ENCODE results near the gene MAGED1.

MAGED1 gene, protein sequence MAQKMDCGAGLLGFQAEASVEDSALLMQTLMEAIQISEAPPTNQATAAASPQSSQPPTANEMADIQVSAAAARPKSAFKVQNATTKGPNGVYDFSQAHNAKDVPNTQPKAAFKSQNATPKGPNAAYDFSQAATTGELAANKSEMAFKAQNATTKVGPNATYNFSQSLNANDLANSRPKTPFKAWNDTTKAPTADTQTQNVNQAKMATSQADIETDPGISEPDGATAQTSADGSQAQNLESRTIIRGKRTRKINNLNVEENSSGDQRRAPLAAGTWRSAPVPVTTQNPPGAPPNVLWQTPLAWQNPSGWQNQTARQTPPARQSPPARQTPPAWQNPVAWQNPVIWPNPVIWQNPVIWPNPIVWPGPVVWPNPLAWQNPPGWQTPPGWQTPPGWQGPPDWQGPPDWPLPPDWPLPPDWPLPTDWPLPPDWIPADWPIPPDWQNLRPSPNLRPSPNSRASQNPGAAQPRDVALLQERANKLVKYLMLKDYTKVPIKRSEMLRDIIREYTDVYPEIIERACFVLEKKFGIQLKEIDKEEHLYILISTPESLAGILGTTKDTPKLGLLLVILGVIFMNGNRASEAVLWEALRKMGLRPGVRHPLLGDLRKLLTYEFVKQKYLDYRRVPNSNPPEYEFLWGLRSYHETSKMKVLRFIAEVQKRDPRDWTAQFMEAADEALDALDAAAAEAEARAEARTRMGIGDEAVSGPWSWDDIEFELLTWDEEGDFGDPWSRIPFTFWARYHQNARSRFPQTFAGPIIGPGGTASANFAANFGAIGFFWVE

DNA sequence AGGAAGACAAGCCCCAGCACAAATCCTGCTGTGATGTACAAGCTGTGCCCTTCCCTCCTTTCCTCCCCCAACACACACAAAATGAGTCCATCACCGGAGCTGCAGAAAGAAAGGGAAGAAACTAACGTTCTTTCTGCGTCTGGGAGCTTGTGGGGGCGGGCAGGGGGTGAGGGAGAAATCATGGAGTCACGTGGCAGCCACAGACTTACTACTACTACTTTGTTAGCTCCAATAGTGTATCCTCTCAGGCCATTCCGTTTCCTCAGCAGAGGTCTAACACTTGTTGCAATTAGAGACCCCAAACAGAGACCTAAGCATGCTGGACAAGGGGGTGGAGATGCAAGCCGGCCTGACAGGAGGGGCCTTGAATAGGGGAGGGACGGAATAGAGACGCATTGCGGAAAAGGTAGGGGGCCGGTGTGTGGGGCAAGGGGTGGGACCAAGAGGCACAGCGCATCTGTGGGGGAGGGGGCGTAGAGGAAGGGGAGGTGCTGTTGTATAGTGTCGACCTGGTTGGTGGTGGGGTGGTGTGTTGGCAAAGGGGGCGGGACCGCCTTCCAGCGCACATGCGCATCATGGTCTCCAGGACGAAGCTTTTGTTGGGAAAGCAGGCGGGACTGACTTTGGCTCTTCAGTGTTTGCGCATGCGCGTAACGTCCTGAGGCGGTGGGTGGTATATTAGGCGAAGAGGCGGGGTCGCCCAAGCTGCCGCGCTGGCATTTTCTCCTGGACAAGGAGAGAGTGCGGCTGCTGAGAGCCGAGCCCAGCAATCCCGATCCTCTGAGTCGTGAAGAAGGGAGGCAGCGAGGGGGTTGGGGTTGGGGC, at the start of gene MAGED1:
Gene MAGED1 (plus strand): TSS at position 703 of the 825 bp plus-strand sequence. CDS start 682 bp downstream, outside the sequence.
- peak; percentile 77 for DNase-seq

DNA sequence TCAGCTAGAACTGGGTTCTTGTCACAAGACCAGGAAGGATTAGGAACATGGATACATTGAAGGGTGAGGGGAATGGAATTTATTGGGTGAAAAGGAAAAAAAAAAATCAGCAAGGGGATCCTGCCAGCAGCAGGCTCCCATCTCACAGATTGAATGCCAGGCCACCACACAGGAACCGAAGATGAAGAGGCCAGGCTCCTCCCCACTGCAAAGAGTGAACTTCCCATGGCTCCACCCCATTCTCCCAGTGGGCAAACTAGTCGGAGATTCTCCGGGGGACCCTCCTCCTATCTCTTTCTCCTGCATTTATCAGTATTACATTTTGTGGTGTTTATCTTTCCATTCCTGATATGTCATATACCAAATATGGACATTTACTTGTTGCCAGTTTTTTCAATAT, 46.0 kb upstream of the MAGED1 start:
- no peak for DNase-seq

DNA sequence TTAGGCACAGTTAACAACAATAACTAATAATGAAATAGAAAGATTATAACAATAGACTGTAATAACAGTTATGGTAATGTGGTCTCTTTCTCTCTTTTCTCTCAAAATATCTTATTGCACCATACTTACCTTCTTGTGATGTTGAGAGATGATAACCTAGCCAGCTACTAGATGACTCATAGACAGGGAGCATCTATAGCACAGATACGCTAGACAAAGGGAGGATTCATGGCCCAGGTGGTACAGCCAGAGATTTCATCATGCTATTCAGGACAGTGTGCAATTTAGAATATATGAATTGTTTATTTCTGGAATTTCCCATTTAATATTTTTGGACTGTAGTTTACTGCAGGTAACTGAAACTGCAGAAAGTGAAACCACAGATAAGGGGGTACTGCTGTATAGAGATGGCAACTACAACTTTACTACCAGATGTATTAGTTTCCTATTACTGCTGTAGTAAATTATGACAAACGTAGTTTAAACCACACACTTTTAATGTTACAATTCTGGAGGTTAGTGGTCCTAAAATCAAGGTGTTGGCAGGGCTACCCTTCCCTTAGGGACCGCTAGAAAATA, 41.8 kb upstream of the MAGED1 start:
- DNase-seq, result no peak

DNA sequence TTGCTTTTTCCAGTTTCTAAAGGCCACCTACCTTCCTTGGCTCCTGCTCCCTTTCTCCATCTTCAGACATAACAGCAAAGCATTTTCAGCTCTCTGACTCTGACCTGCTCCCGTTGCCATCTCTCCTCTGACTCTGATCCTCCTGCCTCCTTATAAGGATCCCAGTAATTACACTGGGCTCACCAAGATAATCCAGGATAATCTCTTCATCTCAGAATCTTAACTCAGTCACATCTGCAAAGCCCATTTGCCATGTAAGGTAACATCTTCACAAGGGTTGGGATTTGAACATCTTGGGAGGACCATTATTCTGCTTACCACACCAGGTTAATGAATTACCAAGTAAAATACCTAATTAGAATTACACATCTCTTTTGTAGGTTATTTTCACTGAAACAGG, 41.3 kb upstream of the MAGED1 start:
- DNase-seq, result no peak

DNA sequence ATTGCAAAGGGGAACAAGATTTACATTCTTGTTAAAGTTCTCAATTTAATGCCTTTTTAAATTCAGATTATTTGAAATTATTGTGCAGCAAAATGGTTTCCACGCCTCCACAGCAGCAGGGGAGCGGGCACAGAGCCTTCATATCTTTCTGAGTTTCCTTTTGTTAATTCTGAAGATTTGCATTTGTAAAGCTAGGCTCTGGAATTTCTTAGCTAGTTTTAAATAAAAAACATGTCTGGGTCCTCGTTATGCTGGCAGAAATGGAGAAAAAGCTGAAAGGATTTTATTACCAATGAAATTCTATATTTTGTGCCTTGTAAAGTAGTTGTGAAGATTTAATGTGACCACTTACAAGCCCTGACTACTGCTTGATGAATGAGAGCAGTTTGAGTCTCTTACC, 40.8 kb upstream of the MAGED1 start:
- DNase-seq, result no peak

DNA sequence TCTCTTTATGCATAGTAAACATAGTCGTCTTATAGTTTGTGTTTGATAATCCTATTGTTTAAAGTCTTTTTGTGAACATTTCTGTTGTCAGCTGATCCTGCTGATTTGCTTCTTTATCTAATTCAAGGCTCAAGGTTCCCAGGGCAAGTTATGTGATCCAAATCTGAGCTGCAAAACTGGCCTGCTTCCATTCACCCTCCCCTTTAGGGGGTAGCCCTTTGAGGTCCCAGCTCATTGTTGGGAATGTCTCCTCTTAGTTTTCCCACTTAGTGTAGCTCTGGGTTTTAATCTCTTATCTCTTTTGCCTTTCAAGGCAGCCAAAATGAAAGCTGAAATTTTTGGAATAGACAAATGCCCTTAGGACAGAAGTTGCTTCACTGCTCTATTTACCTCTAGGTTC, 40.2 kb upstream of the MAGED1 start:
- no peak for DNase-seq

DNA sequence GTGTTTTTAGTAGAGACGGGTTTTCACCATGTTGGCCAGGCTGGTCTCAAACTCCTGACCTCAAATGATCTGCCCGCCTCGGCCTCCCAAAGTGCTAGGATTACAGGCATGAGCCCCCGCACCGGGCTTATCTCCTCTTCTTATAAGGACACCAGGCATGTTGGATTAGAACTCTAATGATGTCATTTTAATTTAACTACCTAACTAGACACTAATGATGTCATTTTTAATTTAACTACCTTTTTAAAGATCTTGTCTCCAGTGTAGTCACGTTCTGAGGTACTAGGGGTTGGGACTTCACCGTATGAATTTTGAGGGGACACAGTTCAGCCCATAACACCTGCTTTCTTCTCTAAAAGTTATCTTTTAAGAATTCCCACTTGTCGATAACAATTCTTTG, 37.7 kb upstream of the MAGED1 start:
- DNase-seq, result no peak

DNA sequence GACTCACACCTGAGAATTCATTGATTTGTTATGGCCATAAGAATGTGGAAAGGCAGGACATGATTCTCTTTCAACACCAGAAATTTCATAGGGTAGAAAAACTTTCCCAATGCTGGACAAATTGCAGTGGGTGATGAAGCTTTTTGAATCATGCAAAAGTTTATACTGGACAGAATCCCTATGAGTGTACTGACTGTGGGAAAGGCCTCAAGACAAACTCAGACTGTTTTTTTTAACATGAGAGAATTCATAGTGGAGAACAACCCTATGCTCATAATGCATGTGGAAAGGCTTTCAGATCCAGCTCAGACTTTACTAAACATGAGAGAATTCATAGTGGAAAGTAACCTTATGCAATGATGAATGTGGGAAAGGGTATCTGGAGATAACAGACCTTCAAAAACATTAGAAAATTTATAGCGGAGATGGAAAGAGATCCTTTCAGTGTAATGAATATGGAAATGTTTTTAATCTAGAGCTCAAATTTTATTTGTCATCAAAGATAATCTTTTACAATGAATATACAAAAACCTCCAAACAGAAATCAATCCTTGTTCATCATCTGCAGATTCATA, 36.2 kb upstream of the MAGED1 start:
- DNase-seq, result no peak

DNA sequence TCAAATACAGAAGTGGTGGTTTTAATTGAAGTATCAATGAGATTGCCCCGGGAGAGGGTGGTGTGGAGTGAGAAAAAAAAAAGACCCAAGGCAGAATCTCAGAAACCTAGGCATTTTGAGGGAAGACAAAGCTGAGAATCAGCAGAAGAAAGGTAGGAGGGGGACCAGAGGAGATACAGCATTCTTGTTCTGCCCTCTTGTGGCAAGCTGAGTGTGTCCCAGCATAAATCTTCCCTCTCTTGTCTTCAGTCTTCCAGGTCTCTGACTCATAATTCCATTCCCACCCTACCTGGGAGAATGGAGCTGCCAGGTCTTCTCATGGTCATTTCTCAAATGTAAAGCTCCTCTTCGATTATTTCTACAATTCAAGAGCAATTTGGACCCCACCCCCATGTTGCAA, 32.7 kb upstream of the MAGED1 start:
- DNase-seq, result no peak

DNA sequence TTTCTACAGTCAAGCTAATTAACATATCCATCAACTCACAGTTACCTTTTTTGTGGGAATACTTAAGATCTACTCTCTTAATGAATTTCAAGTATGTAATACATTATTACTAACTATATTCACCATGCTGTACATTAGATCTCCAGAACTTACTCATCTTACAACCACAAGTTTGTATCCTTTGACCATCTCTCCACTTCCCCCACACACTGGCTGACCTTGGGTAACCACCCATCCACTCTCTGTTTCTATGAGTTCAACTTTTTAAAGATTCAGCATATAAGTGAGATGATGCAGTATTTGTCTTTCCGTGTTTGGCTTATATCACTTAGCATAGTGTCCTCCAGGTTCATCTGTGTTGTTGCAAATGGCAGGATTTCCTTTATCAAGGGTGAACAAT, 30.5 kb upstream of the MAGED1 start:
- DNase-seq, result no peak

DNA sequence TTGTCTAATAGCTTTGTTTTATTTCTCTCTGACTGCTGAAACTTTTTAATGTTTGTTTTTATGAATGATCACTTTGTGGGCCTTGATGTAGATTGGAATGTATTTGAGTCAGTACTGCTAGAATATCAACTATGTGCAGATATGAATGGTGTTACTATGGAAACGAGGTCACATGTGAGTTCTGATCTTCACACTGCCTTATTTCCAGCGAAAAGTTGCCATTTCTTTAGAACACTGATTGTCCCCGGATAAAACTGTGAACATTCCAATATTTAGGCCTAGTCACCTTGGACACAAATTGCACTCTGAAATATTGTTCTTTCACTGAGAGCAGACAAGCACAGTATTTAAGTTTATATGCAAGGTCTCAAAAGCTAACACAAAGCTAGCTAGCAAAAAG, 27.2 kb upstream of the MAGED1 start:
- no peak for DNase-seq

DNA sequence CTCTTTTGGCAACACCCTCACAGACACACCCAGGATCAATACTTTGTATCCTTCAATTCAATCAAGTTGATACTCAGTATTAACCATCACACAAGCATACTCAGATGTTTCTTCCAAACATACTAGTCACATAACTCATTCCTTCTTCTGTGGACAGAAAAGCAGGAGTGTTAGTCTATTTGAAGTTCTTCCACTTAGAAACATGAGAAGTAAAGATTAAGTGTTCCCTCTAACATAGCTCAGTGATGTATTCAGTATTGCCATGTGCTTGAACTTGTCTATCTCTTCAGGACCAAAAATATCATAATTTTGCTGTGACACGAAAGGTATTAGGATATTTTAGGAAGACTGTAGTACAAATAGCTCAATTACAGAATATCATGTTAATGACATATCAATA, 25.8 kb upstream of the MAGED1 start:
- no peak for DNase-seq

DNA sequence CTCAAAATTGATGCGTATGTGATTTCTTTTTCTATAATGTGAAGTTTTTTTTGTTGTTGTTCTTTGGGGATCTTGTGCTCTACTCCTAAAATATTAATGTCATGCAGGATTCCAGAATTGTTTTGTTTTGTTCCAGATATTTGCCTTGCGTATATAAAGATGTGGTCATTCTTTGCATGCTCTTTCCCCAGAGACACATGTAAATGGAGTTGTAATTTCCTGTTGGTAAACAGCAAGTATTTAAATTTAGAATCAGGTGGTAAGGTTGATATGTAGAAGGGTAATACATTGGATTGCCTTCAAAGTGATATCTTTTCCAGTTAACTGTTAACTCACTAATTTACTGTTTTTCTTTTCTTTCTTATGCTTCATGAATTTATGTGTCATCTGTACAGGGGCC, 23.1 kb upstream of the MAGED1 start:
- DNase-seq, result no peak

DNA sequence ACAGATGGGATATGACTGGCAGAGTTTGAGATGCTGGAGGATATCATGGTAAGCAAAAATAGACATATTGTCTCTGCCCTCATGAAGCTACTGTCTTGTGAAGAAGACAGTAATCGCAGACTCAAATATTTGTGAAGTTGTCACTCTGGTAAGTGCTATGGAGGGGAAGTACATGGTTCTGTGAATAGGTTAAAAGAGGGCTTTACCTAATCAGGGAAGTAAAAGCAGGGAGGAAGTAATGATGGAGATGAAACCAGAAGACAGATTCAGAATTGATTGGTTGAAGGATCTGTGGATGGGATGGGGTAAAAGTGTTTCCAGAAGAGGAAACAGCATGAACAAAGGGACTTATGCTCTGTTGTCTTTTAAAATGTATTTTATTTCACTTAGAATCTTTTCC, 19.3 kb upstream of the MAGED1 start:
- DNase-seq, result no peak

DNA sequence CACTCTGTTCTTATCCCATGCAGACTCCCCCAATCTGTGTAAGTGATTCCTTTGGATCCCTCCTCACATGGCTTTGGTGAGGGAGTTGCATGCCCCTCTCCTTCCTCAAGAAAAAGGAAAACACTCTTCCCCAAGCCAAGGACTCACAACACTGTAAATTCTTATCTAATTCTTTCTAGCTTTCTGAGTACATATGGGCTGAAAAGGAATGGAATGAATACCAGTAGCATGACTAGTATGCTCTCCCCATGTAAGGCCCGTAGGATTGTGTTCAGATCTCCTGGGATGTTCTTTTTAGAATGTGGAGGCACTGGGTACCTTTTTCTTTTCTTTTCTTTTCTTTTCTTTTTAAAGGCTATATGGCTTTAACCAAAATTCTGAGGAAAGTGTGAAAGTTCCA, 17.0 kb upstream of the MAGED1 start:
- DNase-seq, result no peak

DNA sequence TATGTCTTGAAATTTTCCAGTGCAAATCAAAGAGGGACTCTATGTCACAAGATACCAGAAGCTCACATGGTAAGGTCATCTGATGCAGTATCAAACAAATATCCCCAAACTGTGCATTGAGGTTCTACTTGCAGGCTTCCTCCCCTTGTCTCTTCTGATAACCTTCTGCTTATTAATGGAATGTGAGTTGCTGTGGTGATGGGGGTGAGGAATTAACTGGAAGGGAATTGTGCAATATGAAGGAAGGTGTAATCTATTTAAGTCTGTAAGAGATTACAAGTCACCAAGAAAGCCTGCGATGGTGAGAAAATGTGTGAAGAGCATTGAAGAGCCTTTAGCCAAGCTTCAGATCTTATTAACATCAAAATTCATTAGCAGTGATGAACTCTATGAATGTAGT, 15.4 kb upstream of the MAGED1 start:
- no peak for DNase-seq

DNA sequence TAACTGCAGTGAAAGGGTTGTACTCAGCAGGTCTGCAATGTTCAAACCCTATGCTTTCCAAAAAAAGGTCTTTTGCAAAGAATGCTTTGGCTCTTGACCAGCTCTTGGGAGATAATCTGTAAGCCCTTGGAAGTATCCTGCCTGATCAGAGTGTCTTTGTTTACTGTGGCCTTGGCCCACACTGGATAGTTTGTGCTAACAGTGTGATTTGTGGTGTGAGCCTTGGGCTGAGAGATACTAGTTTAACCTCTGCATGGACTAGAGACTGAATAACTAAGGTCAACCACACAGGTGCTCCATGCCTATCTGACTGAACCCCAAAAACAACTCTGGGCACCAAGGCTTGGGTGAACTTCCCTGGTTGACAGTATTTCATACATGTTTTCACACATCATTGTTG, 3.6 kb upstream of the MAGED1 start:
- DNase-seq, result no peak

DNA sequence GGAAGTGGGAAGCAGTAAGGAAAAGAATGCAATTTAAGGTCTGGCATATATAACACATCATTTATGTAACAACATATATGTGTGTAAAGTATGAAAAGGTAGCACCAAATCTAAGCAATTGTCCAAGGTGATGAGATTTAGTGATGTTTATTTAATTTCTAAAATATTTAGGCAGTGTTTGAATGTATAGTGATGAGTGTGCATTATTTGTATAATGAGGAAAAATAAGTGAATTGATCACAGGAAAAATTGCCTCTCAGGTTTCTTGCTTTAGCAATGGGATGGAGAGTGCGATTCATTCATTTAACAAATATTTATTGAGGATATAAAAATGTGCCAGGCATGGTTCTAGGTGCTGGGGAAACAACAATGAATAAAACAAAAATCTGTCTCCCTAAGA, 2.2 kb upstream of the MAGED1 start:
- no peak for DNase-seq

DNA sequence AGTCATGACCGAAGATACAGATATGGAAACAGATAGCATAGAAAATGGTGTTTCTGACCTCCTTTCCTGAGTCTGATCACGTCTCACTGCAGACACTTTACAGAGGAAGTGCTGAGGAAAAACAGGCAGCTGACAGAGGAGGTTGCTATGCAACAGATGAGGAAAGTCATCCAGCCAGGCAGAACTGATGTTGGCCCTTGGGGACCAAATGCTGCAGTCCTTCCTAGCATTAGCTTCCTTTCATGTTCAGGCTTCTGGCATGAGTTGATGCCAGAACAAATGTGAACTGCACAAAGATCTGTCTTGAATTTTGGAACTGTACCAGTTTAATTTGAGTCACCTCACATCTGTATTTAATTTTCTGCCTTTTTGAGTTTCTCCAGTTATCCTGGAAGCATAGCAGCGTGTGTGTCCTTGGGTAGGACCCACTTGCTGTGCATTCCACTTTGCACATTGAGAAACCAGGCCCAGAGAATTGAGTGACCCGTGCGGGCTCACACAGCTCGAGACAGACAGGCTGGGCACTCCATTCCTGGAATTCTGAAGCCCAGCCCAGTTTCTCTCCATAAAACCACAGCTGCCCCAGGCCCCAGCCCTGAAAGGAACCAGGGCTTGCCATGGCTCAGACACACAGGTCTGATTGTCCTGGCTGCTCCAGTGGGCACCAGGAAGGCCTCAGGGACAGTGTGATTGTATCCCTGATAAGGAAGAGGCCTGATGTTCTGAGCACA, 1.4 kb upstream of the MAGED1 start:
- DNase-seq, result no peak

DNA sequence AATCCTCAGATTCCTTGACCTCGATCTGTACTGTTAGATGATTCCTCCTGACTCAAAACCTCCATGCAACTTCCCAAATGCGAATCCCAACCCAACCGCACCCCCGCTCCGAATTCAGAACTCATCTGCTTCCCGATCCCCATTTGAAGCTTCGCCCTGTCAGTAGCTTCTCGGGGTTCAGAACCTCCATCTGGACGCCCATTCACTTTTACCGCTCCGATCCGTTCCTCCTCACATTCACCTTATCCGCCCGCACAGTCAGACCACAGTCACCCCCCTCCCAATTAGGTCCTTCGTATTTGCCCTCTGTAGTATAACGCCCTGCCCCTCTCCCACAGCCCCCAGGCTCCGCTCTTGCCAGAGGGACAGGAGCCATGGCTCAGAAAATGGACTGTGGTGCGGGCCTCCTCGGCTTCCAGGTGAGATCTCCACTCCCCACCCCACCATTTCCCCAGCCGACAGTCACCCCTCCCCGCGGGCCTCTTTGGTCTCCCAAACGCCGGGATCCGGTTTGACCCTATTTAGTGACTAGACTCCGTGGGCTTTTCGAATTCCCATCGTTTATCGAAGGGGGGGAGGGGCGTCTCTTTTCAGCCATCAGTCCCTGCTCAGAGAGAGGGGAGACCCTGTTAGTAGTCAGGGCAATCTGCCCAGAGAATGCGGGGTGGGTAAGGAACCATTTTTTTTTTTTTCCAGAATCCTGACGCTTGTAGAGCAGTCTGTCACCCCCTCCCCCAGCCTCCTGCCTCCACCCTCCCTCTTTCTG, 691 bp downstream of the MAGED1 start:
- DNase-seq, result peak; percentile 5

DNA sequence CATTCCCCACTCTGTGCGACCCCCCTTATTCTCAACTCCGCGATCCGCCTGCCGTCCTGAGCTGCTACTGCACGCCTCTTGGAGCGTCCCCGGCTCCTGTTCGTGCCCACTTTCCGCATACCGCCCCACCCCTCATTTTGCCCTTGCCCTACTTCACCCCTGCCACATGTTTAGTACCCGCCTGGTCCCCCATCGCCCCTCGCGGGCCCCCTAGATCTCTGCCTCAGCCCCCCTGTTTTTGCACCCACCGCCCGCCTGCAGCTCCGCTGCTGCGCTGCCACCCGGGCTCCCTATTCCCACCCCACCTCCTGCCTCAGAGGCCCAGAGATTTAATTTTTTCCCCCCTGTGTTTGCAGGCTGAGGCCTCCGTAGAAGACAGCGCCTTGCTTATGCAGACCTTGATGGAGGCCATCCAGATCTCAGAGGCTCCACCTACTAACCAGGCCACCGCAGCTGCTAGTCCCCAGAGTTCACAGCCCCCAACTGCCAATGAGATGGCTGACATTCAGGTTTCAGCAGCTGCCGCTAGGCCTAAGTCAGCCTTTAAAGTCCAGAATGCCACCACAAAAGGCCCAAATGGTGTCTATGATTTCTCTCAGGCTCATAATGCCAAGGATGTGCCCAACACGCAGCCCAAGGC, 1.4 kb downstream of the MAGED1 start:
- DNase-seq, result no peak

Measured in NCI-H1048 (cell line).